ENCODE results near the gene NOTUM.

NOTUM gene

DNA sequence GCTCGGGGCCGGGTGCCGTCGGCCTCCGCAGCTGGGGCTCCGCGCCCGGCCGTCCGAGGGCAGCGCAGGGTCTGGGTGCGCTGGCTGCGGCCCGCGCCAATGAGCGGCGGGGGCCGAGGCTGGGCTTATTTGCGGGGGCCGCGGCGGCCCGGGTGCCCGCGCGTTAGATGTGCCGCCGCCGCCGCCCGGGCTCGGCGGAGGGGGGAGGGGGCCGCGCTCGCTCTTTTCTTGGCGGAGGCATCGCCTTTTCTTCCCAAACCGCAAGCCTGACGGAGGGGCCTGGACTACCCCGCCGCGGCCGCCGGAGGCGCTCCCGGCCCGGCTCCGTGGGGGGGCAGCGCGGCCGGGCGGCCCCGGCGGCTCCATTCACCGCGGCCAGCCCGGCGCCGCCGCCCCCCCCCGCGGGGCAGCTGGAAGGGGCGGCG is at the start of gene NOTUM:
Gene NOTUM (minus strand): TSS at position 101 of the 425 bp plus-strand sequence. CDS start 278 bp downstream, outside the sequence.
- DNase-seq (ENCODE audit: low read depth, low spot score): no peak

DNA sequence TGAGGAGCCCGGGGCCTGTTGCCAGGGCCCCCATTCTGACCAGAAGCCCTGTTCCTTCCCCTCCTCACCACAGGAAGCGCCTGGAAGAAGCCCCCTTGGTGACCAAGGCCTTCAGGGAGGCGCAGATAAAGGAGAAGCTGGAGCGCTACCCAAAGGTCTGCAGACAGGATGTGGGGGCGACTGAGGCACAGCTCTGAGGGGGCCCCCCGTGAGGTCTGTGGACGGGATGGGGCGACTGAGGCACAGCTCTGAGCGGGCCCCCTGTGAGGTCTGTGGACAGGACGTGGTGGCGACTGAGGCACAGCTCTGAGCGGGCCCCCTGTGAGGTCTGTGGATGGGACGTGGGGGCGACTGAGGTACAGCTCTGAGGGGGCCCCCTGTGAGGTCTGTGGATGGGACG is 48.4 kb upstream of the NOTUM start:
- DNase-seq (ENCODE audit: low read depth, low spot score): no peak

GRCh38 chr17:82008941-82009405 is 48.0 kb upstream of the NOTUM start:
- no peak for DNase-seq (ENCODE audit: low read depth, low spot score)

GRCh38 chr17:82008258-82008940 is 47.4 kb upstream of the NOTUM start:
- no peak for DNase-seq (ENCODE audit: low read depth, low spot score)

DNA sequence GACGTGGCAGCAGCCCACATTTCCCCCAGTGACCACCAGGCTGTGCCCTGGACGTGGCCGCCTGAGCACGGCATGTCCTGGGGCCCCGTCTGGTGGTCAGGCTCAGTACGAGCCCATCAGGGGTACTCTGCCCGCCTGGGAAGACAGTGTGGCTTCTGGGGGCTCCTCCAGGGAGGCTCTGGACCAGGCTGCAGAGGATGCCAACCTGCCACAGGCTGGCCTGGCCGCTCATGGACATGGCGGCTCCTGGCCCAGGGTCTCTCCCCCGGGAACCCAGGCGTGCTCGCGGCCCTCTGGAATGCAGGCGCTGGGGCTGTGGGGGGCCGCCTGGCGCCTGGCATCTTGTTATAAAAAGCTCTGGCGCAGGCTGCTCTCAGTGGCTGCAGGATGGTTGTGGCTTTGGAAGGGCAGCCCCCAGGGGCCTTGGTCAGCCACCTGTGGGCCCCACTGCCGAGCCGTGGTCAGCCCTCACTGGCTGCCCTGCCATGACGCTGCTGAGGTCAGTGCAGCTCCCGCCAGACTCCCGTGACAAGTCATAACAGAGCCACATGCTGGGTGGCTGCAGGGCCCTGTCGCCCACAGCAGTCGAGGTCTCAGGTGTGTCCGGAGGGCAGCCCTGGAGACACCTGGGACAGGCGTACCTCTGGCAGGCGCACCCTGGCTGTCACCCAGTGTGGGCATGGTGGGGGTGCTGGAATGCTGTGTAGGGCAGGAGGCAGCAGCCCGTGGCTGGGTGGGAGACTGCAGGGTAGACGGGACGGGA is 46.7 kb upstream of the NOTUM start:
- no peak for DNase-seq (ENCODE audit: low read depth, low spot score)

DNA sequence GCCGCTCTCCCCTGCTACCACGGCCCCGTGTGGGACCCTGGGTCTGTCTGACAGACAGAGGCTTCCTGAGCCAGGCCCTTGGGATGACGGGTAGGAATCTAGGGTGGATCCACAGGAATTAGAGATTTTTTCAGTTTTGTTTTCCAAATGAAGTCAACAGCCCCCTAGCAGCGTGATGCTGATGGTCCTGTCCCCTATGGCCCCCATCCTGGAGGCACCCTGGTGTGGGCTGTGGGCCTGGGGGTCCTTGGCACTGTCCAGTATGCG is 46.2 kb upstream of the NOTUM start:
- DNase-seq (ENCODE audit: low read depth, low spot score): no peak

DNA sequence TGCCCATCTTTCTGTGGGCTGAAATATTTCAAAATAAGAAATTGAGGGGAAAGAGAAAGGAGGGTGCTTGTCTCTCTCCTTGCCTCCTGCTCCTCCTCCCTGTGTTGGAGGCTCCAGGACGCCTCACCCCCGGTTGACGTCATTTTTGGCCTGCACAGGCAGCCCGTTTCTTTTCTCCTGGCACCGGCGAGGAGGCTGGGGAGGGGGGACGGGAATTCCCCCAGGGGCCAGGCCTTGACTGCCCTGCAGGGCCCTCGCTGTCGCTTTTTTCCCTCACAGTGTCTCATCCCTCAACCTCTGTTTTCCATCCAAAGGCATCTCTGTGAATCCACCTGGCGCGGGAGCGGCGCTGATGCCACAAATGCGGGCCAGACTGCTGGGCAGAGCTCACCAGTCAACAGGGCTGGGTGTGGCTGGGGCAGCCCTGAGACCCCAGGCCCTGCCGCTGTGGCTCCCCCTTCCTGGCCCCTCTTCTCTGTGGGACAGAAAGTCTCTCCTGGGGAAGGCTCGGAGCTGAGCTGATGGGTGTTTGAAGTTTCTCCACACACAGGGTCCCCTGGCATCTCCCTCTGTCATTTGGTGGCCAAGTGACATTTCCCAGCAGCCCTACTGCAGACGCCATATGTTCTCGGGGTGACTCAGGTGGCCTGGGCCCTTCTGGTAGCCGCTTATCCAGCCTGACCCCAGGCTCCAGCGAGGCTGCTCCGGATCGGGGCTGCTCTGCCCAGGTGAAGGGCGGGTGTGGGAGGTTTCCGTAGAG is 45.7 kb upstream of the NOTUM start:
- no peak for DNase-seq (ENCODE audit: low read depth, low spot score)

- no peak for DNase-seq (ENCODE audit: low read depth, low spot score)
Observed at GRCh38 chr17:82005701-82006348, 44.8 kb upstream of the NOTUM start.

DNA sequence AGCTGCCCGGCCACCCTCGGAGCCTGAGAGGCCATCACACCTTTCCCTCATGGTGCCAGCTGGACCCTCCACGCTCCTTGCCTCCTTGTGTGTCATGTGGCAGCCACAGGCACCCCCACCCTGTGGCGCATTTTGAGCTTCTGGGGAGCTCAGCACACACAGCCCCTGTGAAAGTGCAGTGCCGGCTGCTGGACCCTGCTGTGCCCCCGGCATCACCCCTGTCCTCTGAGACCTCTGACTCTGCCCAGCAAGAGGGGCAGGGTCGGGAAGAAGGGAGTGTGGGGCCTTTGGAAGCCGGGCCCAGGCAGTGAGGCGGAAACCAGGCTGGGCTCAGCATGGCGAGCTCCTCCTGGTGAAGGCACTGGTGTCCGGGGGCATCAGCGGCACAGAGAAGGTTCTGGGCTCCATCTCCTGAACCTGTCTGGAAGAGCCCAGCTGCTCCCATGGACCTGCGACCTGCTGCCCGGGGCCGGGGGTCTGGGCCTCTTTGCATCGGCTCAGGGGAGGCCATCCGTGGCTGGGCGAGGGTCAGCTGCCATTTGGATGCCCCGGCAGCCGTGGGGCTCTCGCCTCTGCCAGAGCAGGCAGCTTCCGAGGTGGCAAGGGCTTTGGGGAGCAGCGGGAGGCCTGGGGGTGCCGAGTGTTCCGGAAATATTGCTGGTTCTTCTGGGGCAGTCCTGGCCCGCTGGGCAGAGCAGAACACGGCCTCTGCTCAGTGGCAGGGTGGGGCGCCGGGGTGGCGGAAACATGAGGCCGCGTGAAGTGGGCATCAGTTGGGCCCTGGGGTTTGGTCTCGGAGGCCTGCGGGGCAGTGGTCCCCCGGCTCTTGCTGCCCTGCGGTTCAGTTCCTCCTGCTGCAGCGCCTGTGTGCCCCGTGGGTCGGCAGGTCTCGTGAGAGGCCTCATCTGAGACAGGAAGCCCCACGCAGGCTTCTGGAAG is 43.8 kb upstream of the NOTUM start:
- no peak for DNase-seq (ENCODE audit: low read depth, low spot score)

- no peak for DNase-seq (ENCODE audit: low read depth, low spot score)
Observed at GRCh38 chr17:82003411-82004381, 42.7 kb upstream of the NOTUM start.

GRCh38 chr17:82001571-82002056 is 40.6 kb upstream of the NOTUM start:
- no peak for DNase-seq (ENCODE audit: low read depth, low spot score)

DNA sequence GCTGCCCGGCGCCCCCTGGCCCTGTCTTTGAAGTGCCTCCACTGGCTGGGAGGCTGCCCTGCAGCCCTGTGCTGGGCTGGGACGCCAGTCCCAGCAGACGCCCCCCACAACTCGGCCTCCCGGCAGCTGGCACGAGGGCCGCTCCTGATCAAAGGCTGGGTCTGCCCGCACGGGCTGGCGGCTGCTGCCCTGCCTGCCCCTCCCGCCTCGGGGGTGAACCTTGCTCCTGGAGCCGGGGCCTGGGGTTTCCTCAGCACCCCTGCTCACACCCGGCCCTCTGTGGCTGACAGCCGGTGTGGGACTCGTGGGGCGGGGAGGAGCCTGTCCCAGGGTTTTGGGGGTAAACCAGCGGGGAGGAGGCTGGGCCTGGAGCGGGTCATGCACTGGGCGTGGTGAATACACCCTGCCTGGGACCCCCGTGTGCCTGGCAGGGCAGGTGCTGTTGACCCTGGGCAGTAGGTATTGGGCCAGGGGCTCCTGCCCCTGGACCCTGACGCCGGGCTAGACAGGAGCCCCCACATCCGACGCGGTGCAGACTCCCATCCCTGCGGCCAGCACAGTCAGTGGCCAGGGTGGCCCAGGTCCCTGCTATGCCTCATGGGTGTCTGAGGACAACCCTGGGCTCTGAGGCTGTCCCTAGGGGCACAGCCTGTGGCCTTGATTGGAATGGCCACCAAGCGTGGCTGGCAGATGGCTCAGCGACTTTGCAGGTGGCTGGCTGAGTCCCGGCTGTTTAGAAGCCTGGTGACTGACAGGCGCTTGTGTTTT is 40.0 kb upstream of the NOTUM start:
- DNase-seq (ENCODE audit: low read depth, low spot score): no peak

- DNase-seq (ENCODE audit: low read depth, low spot score): no peak
Observed at GRCh38 chr17:81999976-82000802, 39.2 kb upstream of the NOTUM start.

GRCh38 chr17:81999587-81999975 is 38.6 kb upstream of the NOTUM start:
- no peak for DNase-seq (ENCODE audit: low read depth, low spot score)

DNA sequence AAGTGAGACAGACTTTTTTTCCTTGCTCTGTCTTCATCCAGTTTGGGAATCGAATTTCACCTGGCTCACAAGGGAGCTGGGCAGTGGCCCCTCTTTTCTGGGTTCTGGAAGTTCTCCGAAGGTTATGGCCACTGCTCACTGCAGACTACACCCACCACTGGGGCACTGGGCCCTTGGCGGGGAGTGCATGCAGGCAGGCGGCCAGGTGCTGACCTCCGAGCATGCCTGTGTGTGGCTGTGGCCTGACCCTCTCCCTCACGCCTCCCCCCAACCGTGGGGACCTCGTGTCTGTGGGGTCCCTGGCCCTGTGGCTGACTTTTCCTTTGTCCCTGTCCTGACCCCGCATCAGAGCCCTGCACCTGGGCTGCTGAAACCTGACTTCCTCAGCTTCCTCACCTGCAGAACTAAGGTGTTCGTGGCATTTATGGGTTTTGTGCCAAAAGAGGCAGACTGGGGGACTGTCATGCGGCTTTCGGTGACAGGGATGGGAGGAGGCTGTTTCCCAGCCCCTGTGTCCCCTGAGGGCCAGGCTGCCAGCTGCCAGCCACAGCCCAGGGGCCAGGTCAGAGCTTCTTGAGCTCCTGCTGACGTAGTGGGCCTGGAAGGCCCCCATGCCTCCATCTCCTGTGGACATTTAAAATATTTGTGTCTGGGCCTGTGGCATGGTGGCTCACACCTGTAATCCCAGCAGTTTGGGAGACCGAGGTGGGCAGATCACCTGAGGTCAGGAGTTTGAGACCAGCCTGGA is 37.9 kb upstream of the NOTUM start:
- DNase-seq (ENCODE audit: low read depth, low spot score): no peak

DNA sequence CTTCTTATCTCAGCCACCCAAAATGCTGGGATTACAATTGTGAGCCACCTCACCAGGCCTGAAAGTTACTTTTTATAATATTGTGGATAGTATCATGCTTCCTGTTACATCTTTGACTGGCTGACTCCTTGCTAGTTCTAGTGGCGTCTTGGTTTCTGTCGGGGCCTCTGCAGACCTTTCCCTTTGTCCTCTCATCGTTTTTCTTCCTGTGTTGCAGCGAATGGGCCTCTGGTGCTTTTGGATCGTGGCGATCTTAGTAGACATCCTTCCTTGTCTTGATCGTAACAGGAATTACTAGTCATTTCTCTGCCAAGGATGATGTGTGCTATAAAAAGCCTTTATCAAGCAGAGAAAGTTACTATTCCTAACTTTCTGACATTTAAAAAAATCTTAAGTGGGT is 37.2 kb upstream of the NOTUM start:
- no peak for DNase-seq (ENCODE audit: low read depth, low spot score)

DNA sequence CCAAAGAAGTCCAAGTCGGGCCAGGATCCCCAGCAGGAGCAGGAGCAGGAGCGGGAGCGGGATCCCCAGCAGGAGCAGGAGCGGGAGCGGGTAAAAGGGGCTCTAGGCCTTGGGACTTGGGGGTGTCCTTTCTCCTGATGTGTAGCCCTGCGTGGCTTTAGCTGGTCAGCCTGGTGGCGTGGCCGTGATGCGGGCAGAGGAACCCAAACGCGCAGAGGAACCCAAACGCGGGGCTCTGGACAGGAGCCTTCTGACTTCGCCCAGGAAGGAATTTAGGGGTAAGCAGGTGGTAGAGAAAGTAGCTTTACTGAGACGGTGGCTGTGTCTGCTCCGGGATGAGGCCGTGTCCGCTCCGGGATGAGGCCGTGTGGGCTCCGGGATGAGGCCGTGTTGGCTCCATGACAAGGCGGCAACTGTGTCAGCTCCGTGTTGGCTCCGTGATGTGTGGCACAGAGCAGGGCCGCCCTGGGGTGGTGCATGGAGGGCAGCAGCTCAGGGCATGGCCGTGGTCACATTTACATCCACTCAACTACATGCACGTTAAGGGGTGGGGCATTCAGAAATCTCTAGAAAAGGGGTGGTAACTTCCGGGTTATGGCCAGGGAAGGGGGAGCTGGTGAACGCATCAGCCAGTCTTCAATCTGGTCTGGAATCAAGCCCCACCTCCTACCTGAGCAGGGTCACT is 35.9 kb upstream of the NOTUM start:
- no peak for DNase-seq (ENCODE audit: low read depth, low spot score)
